T-helper 9 cell (primary cell): ENCODE data around the gene PCDHB7.
"Not testable (repeated sequence)": the region's sequence is repeated elsewhere in the genome, so short reads cannot be mapped to it uniquely, and the experiment has no call there.

ENCODE experiments used
- DNase-seq: peaks from one replicate; pipeline ENCODE4 v3.0.0-alpha.2; 2020
- total RNA-seq, 2 donors: gene quantifications; one replicate each; lab custom pipeline; 2026; lab: John Stamatoyannopoulos, UW

The PCDHB7 gene
- 0 reads per million in 2 donors for total RNA-seq

- DNase-seq, result peak; percentile 11
These were observed at the start of gene PCDHB7 for GRCh38 chr5:141172381-141173204. Gene PCDHB7 (plus strand): TSS chr5:141172644. CDS start chr5:141172836, 192 bp downstream.

GRCh38 chr5:141123396-141124135 is 48.9 kb upstream of the PCDHB7 start:
- not testable (repeated sequence) for DNase-seq

GRCh38 chr5:141127305-141127704 is 45.1 kb upstream of the PCDHB7 start:
- no peak for DNase-seq

- DNase-seq, result no peak
These were observed 37.3 kb upstream of the PCDHB7 start, which contains the start of gene PCDHB5 for GRCh38 chr5:141135030-141135717. Gene PCDHB5 (plus strand): TSS chr5:141135206. CDS start chr5:141135435, 229 bp downstream.

- no peak for DNase-seq
These were observed 36.7 kb upstream of the PCDHB7 start for GRCh38 chr5:141135718-141136266.

GRCh38 chr5:141137346-141137745 is 35.1 kb upstream of the PCDHB7 start:
- DNase-seq, result not testable (repeated sequence)

- no peak for DNase-seq
These were observed 22.6 kb upstream of the PCDHB7 start, which contains the start of gene PCDHB6 for GRCh38 chr5:141149812-141150211. Gene PCDHB6 (plus strand): TSS chr5:141150057. CDS start chr5:141150258, 201 bp downstream.

GRCh38 chr5:141150224-141150992 is 22.0 kb upstream of the PCDHB7 start:
- no peak for DNase-seq

GRCh38 chr5:141150993-141151325 is 21.5 kb upstream of the PCDHB7 start:
- DNase-seq, result no peak

GRCh38 chr5:141151632-141152031 is 20.8 kb upstream of the PCDHB7 start:
- not testable (repeated sequence) for DNase-seq

GRCh38 chr5:141152096-141152495 is 20.3 kb upstream of the PCDHB7 start:
- DNase-seq, result not testable (repeated sequence)

GRCh38 chr5:141155540-141156374 is 16.7 kb upstream of the PCDHB7 start:
- no peak for DNase-seq

- DNase-seq, result not testable (repeated sequence)
These were observed 15.1 kb upstream of the PCDHB7 start for GRCh38 chr5:141157356-141157755.

- DNase-seq, result not testable (repeated sequence)
These were observed 14.5 kb upstream of the PCDHB7 start for GRCh38 chr5:141157901-141158300.

- DNase-seq, result not testable (repeated sequence)
These were observed 2.1 kb downstream of the PCDHB7 start for GRCh38 chr5:141174291-141175104.

GRCh38 chr5:141175933-141176332 is 3.5 kb downstream of the PCDHB7 start:
- no peak for DNase-seq

GRCh38 chr5:141177577-141178191 is 5.2 kb downstream of the PCDHB7 start, which contains the start of gene PCDHB8:
Gene PCDHB8 (plus strand): TSS chr5:141177790. CDS start chr5:141178035, 245 bp downstream.
- DNase-seq, result not testable (repeated sequence)

GRCh38 chr5:141179371-141179770 is 6.9 kb downstream of the PCDHB7 start:
- DNase-seq, result not testable (repeated sequence)

- not testable (repeated sequence) for DNase-seq
These were observed 7.4 kb downstream of the PCDHB7 start for GRCh38 chr5:141179876-141180275.
